Progenitor cell of endocrine pancreas (in vitro differentiated cells): ENCODE results near the gene RPL31. TPM values are rescaled to one million over a fixed set of nuclear protein-coding genes. Genes with fewer than 3 reads are reported as not detected.

Experiments used
- DNase-seq: peaks from one replicate; pipeline ENCODE4 v3.0.0; 2021; ENCODE audit warnings: low spot score; ENCODE audit not compliant: unreplicated experiment
- H3K27ac Mint-ChIP-seq: 2 replicates; pipeline ENCODE4 v1.8.0; 2021; ENCODE audit warnings: mild to moderate bottlenecking, moderate library complexity, mixed read lengths
- H3K27me3 Mint-ChIP-seq: 2 replicates; pipeline ENCODE4 v1.8.0; 2021; ENCODE audit warnings: mixed read lengths
- H3K36me3 Mint-ChIP-seq: 2 replicates; pipeline ENCODE4 v1.8.0; 2022; ENCODE audit warnings: mixed read lengths; ENCODE audit not compliant: insufficient read depth
- H3K4me1 Mint-ChIP-seq: 2 replicates; pipeline ENCODE4 v1.8.0; 2021; ENCODE audit warnings: low read depth, mixed read lengths
- H3K4me3 Mint-ChIP-seq: 2 replicates; pipeline ENCODE4 v1.8.0; 2021; ENCODE audit warnings: low read depth, mild to moderate bottlenecking, moderate library complexity, mixed read lengths
- H3K9me3 Mint-ChIP-seq: 2 replicates; pipeline ENCODE4 v1.8.0; 2021; ENCODE audit warnings: low read depth, mixed read lengths
- CTCF ChIP-seq: fragments of 200-600 bp; sonication (generic); IDR thresholded peaks from one replicate; pipeline ENCODE4 v1.5.0; 2021; ENCODE audit warnings: antibody characterized with exemption, mild to moderate bottlenecking; ENCODE audit not compliant: unreplicated experiment
- total RNA-seq: library from RNA; stranded (reverse); gene quantifications from 2 replicates; pipeline ENCODE4 v1.2.1, GENCODE V29; 2021

Gene RPL31
- total RNA-seq, 1 donor from 2014 or later = 1,632 TPM

DNA sequence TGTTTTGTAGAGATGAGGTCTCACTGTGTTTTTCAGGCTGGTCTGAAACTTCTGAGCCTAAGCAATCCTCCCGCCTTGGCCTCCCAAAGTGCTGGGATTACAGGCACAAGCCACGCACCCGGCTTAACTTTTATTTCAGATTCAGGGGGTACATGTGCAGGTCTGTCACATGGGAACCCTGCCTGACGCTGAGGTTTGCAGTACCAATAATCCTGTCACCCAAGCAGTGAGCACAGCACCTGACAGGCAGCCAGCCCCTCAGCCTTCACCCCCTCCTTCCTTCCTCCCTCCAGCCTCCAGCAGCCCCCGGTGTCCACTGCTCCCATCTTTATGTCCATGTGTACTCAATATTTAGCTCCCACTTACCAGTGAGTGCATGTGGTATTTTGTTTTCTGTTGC lies 46.0 kb upstream of the RPL31 start:
- no peak for TF ChIP-seq CTCF
- Mint-ChIP-seq H3K4me1 (no peaks in the 10 kb centered on the region), H3K4me3 (no peak overlapping the region), H3K36me3 (no peaks in the 10 kb centered on the region), H3K9me3 (no peaks in the 10 kb centered on the region), H3K27me3 (no peaks in the 10 kb centered on the region), H3K27ac (no peak overlapping the region)
- DNase-seq = no peak

DNA sequence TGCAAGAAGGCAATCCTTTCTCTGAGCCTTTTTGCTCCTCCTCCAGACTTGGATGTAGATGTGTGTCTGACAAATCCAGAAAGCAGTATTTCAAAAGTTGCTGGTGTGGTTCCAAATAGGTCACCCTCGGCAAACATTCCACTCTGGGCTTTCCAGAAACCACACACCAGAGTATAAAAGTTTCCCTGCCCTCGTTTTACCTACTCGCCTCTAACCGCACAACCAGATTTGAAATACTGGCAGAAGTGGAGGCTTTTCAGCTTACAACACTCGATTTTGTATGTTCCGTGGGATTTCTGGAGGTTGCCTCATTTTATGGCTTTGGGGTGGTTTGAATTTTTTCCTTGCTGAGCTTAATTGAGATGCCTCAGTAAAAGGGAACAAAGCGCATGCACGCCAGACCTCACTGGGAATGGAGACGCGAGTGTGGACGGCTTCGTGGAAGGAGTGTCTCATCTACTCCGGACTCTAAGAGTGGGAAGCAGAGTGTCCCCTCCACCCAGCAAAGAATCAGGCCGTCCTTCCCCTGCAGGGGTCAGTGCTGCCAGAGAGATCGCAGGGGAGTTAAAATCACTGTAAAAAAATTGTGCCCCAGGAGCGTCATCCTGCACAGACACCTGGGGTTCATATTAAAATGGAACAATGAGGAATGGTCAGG lies 44.0 kb upstream of the RPL31 start:
- Mint-ChIP-seq H3K27me3 (peaks cover 4% of the 10 kb centered on the region), H3K27ac (no peak overlapping the region), H3K4me1 (no peaks in the 10 kb centered on the region), H3K36me3 (no peaks in the 10 kb centered on the region), H3K9me3 (no peaks in the 10 kb centered on the region), H3K4me3 (no peak overlapping the region)
- TF ChIP-seq CTCF = no peak
- no peak for DNase-seq

GRCh38 chr2:100959225-100959880 lies 42.7 kb upstream of the RPL31 start:
- no peaks in the 10 kb centered on the region for H3K4me1 Mint-ChIP-seq
- no peak for TF ChIP-seq CTCF
- no peak overlapping the region for H3K27ac Mint-ChIP-seq
- H3K4me3 Mint-ChIP-seq = no peak overlapping the region
- DNase-seq = no peak
- peaks cover 4% of the 10 kb centered on the region for H3K27me3 Mint-ChIP-seq
- H3K9me3 Mint-ChIP-seq = no peaks in the 10 kb centered on the region
- no peaks in the 10 kb centered on the region for H3K36me3 Mint-ChIP-seq

DNA sequence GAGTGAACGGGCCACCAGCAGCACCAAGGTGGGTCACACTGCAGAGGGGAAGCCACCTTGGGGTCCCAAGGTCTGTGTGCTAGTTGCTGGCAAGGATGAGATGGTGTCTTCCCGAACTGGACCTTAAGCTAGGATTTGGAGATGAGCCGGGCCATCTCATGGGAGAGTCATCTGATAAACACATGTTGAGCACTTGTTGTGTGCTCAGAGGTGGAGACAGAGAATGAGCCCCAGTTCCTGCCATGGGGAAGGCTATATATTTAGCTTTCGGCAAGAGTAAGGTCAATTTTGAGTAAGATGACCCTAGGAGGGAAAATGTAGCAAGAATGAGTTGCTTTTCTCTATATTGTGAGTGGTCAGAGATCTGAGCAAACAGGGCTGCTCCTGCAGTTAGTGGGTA lies 41.4 kb upstream of the RPL31 start:
- Mint-ChIP-seq H3K4me1 (no peaks in the 10 kb centered on the region), H3K9me3 (no peaks in the 10 kb centered on the region), H3K4me3 (no peak overlapping the region), H3K27ac (no peak overlapping the region), H3K27me3 (peaks cover 4% of the 10 kb centered on the region), H3K36me3 (no peaks in the 10 kb centered on the region)
- no peak for DNase-seq
- no peak for TF ChIP-seq CTCF

DNA sequence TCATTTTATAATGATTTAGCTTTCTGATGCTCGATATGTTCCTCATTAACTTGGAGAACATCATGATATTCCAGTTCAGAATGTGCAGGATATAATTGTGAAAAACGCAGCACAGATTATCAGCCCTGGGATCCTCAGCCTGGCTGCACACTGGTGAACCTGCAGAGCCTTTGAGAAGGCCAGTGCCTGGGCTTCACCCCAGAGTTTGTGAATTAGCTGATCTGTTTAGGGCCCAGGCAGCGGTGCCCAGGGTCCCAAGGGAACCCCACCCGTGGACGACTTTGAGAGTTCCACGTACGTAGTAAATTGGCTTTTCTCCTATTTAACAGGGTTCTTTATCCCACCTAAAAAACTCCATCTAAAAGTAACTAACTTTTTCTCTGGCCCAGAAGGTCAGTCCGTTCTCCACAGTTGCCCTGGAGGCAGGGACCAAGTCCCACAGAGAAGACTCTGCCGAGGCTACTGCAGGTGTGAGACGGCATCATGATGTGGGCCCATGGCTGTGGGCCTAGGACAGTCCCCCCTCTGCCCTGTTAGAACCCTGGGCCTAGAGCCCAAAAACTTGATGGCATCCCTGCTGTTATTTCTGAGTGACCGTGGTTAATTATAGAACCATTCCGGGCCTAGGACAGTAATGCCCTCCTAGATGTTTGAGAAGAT lies 39.6 kb upstream of the RPL31 start:
- Mint-ChIP-seq H3K4me3 (no peak overlapping the region), H3K36me3 (no peaks in the 10 kb centered on the region), H3K9me3 (no peaks in the 10 kb centered on the region), H3K27ac (no peak overlapping the region), H3K27me3 (peaks cover 4% of the 10 kb centered on the region), H3K4me1 (no peaks in the 10 kb centered on the region)
- no peak for DNase-seq
- TF ChIP-seq CTCF = no peak
